GM12891 (cell line): ENCODE measurements around the gene MIPOL1.

Source experiments
- POLR2A ChIP-seq: IDR thresholded peaks from 2 replicates; pipeline ENCODE4 v1.6.1; 2011; ENCODE audit warnings: low read depth, low read length, control low read depth
- POLR2AphosphoS5 ChIP-seq: IDR thresholded peaks from 2 replicates; pipeline ENCODE4 v1.6.1; 2011; ENCODE audit warnings: low read depth, low read length, control low read depth

DNA sequence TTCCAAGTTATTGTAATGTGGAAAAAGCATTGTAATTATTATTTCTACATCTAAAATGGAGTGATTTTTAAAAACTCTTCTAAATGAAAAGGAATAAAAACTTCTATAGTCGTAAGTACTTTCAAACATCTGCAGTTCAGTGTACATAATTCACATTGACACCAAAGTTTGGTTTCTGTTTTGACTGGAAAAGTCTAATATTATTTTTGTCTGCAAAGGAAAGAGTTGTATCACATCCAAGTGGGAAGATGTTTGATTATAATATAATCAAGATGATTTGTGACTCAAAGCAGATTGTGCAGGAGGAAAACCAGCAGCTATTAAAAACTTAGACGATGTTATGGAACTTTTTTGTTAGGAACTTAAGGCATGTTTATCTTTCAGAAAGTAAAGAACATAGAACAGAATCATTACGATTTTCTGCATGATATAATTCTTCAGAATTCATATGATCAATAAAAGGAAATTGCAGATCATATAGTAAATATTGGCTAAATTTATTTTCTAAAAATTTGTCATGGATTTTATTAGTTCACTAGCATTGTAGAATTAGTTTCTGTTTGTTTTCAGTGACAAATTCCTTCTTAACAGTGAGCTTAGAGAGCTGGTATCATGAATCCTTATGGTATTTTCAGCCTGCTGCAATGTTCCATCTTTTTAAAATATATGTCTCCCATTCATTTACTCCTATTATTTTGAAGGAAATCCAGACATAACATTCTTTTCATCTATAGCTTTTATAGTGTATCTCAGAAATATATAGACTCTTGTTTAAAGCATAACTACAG is 145.8 kb downstream of the MIPOL1 start:
- TF ChIP-seq POLR2A (no peak), POLR2AphosphoS5 (no peak)
